HFFc6 (cell line): ENCODE measurements around the gene EIF2AK3. TPM values are rescaled to one million over a fixed set of nuclear protein-coding genes. Genes with fewer than 3 reads are reported as not detected.

Source experiments
- DNase-seq: peaks from one replicate; pipeline ENCODE4 v3.0.0-alpha.2; 2018
- H3K27ac Mint-ChIP-seq: 2 replicates; pipeline ENCODE4 v1.8.0; 2020; ENCODE audit warnings: mild to moderate bottlenecking, mixed read lengths
- H3K27me3 Mint-ChIP-seq: 2 replicates; pipeline ENCODE4 v1.8.0; 2021; ENCODE audit warnings: mild to moderate bottlenecking, moderate library complexity, mixed read lengths; ENCODE audit not compliant: insufficient read depth
- H3K36me3 Mint-ChIP-seq: 2 replicates; pipeline ENCODE4 v1.8.0; 2021; ENCODE audit warnings: low read depth, mixed read lengths
- H3K4me1 Mint-ChIP-seq: 2 replicates; pipeline ENCODE4 v1.8.0; 2020; ENCODE audit warnings: low read depth, mixed read lengths
- H3K4me3 Mint-ChIP-seq: 2 replicates; pipeline ENCODE4 v1.8.0; 2020; ENCODE audit warnings: mild to moderate bottlenecking, moderate library complexity, mixed read lengths
- H3K9me3 Mint-ChIP-seq: 2 replicates; pipeline ENCODE4 v1.8.0; 2020; ENCODE audit warnings: mild to moderate bottlenecking, mixed read lengths
- CTCF ChIP-seq: fragments of 200-600 bp; sonication (generic); IDR thresholded peaks from 2 replicates; pipeline ENCODE4 v1.5.0; 2021; ENCODE audit warnings: antibody characterized with exemption, mild to moderate bottlenecking
- total RNA-seq, 6 experiments: library from RNA; stranded (reverse); fragmentation: NEBNext Ultra II Directional; extraction: Animal tissue kit (Norgen Biotek cat#: 25700); gene quantifications; 2 replicates in 1 of 6; 3 replicates in 5 of 6; pipeline ENCODE4 v1.2.3, GENCODE V29; 2021

The EIF2AK3 gene
- total RNA-seq, 6 experiments from 2014 or later = 10.1 to 12.3 (median 11.1) TPM

GRCh38 chr2:88530081-88530480 is 97.2 kb downstream of the EIF2AK3 start:
- H3K27me3 Mint-ChIP-seq = peaks cover 11% of the 10 kb centered on the region
- H3K4me3 Mint-ChIP-seq = no peak overlapping the region; the same call in 1 of the 2 replicates
- no peaks in the 10 kb centered on the region for H3K36me3 Mint-ChIP-seq
- TF ChIP-seq CTCF = no peak
- no peak for DNase-seq
- H3K27ac Mint-ChIP-seq = no peak overlapping the region
- no peaks in the 10 kb centered on the region for H3K9me3 Mint-ChIP-seq
- H3K4me1 Mint-ChIP-seq = peaks cover 8% of the 10 kb centered on the region

GRCh38 chr2:88521445-88522073 is 105.7 kb downstream of the EIF2AK3 start:
- Mint-ChIP-seq H3K4me1 (no peaks in the 10 kb centered on the region), H3K27ac (no peak overlapping the region), H3K36me3 (no peaks in the 10 kb centered on the region), H3K27me3 (peaks cover 18% of the 10 kb centered on the region), H3K4me3 (no peak overlapping the region), H3K9me3 (no peaks in the 10 kb centered on the region)
- no peak for TF ChIP-seq CTCF
- peak; percentile 2 for DNase-seq

- DNase-seq = no peak
- Mint-ChIP-seq H3K4me1 (no peaks in the 10 kb centered on the region), H3K27me3 (peaks cover 20% of the 10 kb centered on the region), H3K9me3 (no peaks in the 10 kb centered on the region), H3K36me3 (no peaks in the 10 kb centered on the region), H3K27ac (no peak overlapping the region), H3K4me3 (no peak overlapping the region)
- no peak for TF ChIP-seq CTCF
These were observed 109.5 kb downstream of the EIF2AK3 start for GRCh38 chr2:88517759-88518201.

Other genes with a start within 250 kb of the EIF2AK3 start
- not detected for gene FOXI3, start 174.8 kb downstream of the EIF2AK3 start, total RNA-seq
- gene RPIA, start 64.2 kb upstream of the EIF2AK3 start, total RNA-seq = 10 to 100 TPM; 10.1 to 12.2 (median 10.8) TPM